ENCODE measurements around the gene PPP2R2C. TPM values are rescaled to one million over a fixed set of nuclear protein-coding genes. Genes with fewer than 3 reads are reported as not detected.

Gene PPP2R2C
- total RNA-seq, 1 experiment from 2014 or later: 32.9 TPM

- RAD21 ChIA-PET (ENCODE audit: low non-redundant PET in 1 of 2, low total read pairs in 2 of 2, uncharacterized antibody in 2 of 2, unreplicated experiment in 2 of 2): no interaction called here
- no peak overlapping the region for H3K4me2 ChIP-seq (ENCODE audit: low read length)
- POLR2A ChIA-PET: no interaction called here
- H3K4me3 ChIP-seq (replicated peaks in 1 of 2; ENCODE audit: low read depth in 1 of 2, low read length in 2 of 2): no peak overlapping the region
- H3K9ac ChIP-seq (ENCODE audit: low read length): no peak overlapping the region
- H3K9me2 ChIP-seq (ENCODE audit: insufficient read depth): no peaks in the 10 kb centered on the region
- H3K27me3 ChIP-seq (ENCODE audit: insufficient read depth, low read length): no peaks in the 10 kb centered on the region
- DNase-seq (ENCODE audit: low read depth, low spot score) (no peak), ATAC-seq (no peak)
- TF ChIP-seq ZNF274 (IDR thresholded peaks at IDR 0.05; ENCODE audit: low read depth, low read length) (no peak), FOSL1 (IDR thresholded peaks at IDR 0.05; ENCODE audit: low read depth) (no peak), JUND (IDR thresholded peaks at IDR 0.05) (no peak), SRF (IDR thresholded peaks at IDR 0.05; ENCODE audit: low read depth) (no peak), REST (IDR thresholded peaks at IDR 0.05; ENCODE audit: low read depth) (no peak), POLR2AphosphoS5 (IDR thresholded peaks at IDR 0.05; ENCODE audit: low read depth, low read length) (no peak), SP1 (IDR thresholded peaks at IDR 0.05; ENCODE audit: low read depth) (no peak), CBX3 (IDR thresholded peaks at IDR 0.05; ENCODE audit: low read depth) (no peak), RAD21 (IDR thresholded peaks at IDR 0.05; ENCODE audit: low read depth) (no peak), ELF1 (IDR thresholded peaks at IDR 0.05; ENCODE audit: borderline replicate concordance, low read depth) (no peak), YY1 (IDR thresholded peaks at IDR 0.05; ENCODE audit: extremely low read depth, insufficient replicate concordance, low read depth, low read length) (no peak), ZBTB33 (IDR thresholded peaks at IDR 0.05; ENCODE audit: extremely low read depth, insufficient replicate concordance, low read length) (no peak), TCF7L2 (IDR thresholded peaks at IDR 0.05; ENCODE audit: borderline replicate concordance, extremely low read depth, insufficient read depth, insufficient read length) (no peak), EZH2 (IDR thresholded peaks at IDR 0.05) (no peak), CEBPB (IDR thresholded peaks at IDR 0.05; ENCODE audit: low read depth) (no peak), POLR2A (IDR thresholded peaks at IDR 0.05; ENCODE audit: borderline replicate concordance, extremely low read depth, insufficient read depth, insufficient read length) (no peak), ZFX (IDR thresholded peaks at IDR 0.05) (no peak)
- TF ChIP-seq, protein P1, sequence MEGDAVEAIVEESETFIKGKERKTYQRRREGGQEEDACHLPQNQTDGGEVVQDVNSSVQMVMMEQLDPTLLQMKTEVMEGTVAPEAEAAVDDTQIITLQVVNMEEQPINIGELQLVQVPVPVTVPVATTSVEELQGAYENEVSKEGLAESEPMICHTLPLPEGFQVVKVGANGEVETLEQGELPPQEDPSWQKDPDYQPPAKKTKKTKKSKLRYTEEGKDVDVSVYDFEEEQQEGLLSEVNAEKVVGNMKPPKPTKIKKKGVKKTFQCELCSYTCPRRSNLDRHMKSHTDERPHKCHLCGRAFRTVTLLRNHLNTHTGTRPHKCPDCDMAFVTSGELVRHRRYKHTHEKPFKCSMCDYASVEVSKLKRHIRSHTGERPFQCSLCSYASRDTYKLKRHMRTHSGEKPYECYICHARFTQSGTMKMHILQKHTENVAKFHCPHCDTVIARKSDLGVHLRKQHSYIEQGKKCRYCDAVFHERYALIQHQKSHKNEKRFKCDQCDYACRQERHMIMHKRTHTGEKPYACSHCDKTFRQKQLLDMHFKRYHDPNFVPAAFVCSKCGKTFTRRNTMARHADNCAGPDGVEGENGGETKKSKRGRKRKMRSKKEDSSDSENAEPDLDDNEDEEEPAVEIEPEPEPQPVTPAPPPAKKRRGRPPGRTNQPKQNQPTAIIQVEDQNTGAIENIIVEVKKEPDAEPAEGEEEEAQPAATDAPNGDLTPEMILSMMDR (IDR thresholded peaks at IDR 0.05 in 2 of 3, conservative IDR thresholded peaks at IDR 0.05 in 1 of 3; ENCODE audit: borderline replicate concordance in 1 of 3, insufficient read depth in 1 of 3, low read depth in 2 of 3, low read length in 2 of 3): no peak
- TF ChIP-seq, protein P2, sequence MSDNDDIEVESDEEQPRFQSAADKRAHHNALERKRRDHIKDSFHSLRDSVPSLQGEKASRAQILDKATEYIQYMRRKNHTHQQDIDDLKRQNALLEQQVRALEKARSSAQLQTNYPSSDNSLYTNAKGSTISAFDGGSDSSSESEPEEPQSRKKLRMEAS (IDR thresholded peaks at IDR 0.05): no peak
- H2AFZ ChIP-seq (ENCODE audit: low read depth, low read length, poor library complexity, severe bottlenecking): no peak overlapping the region
- intact Hi-C loops (cut with micrococcal nuclease): no loop called here
- H4K20me1 ChIP-seq (ENCODE audit: insufficient read depth): no peaks in the 10 kb centered on the region
- H3K79me2 ChIP-seq (ENCODE audit: insufficient read depth, low read length): no peaks in the 10 kb centered on the region
- no TSS peak for BruUV-seq (replicated peaks)
- no peaks in the 10 kb centered on the region for H3K9me3 ChIP-seq (ENCODE audit: control insufficient read depth in 1 of 2, insufficient read depth in 1 of 2, low read depth in 1 of 2, low read length in 2 of 2)
- CTCF ChIA-PET: no interaction called here
- peaks cover 0 to 11% of the 10 kb centered on the region in 2 experiments; a peak in 1 of 4 replicates for H3K4me1 ChIP-seq (ENCODE audit: control insufficient read depth in 1 of 2, insufficient read depth in 2 of 2, low read length in 2 of 2)
- no peak overlapping the region for H3K27ac ChIP-seq (ENCODE audit: low read depth, low read length)
- H3K36me3 ChIP-seq (ENCODE audit: control insufficient read depth in 1 of 2, insufficient read depth in 2 of 2, low read length in 2 of 2): no peaks in the 10 kb centered on the region
Observed at GRCh38 chr4:6447672-6448171, 24.7 kb downstream of the PPP2R2C start.

Measured in HCT116 (cell line).